Measurements from ENCODE around the gene TIGD6. TPM values are rescaled to one million over a fixed set of nuclear protein-coding genes. Genes with fewer than 3 reads are reported as not detected.

TIGD6 gene
- total RNA-seq, 1 experiment from 2014 or later, result 2.1 TPM

GRCh38 chr5:150015415-150015814 is 15.0 kb upstream of the TIGD6 start:
- peaks cover 91% of the 10 kb centered on the region for H3K36me3 Mint-ChIP-seq
- no peak for TF ChIP-seq PRRX2 (CRISPR knock-in tag; IDR thresholded peaks at IDR 0.05)
- no peak for DNase-seq (ENCODE audit: low spot score)
- no peaks in the 10 kb centered on the region for H3K27me3 Mint-ChIP-seq (ENCODE audit: low read depth)
- H3K4me3 Mint-ChIP-seq, result no peak overlapping the region
- H3K9me3 Mint-ChIP-seq, result peaks cover 16% of the 10 kb centered on the region
- H3K4me1 Mint-ChIP-seq, result peaks cover 4% of the 10 kb centered on the region; the same call in 1 of the 2 replicates
- ChIA-PET CTCF (no interaction called here), POLR2A (no interaction called here)
- H3K27ac Mint-ChIP-seq, result no peak overlapping the region
- ATAC-seq, result no peak

- H3K36me3 Mint-ChIP-seq, result peaks cover 87% of the 10 kb centered on the region
- no peaks in the 10 kb centered on the region for H3K27me3 Mint-ChIP-seq (ENCODE audit: low read depth)
- no peaks in the 10 kb centered on the region for H3K4me1 Mint-ChIP-seq
- DNase-seq (ENCODE audit: low spot score) (no peak), ATAC-seq (no peak)
- H3K27ac Mint-ChIP-seq, result no peak overlapping the region
- H3K9me3 Mint-ChIP-seq, result peaks cover 16% of the 10 kb centered on the region
- H3K4me3 Mint-ChIP-seq, result no peak overlapping the region
- CTCF ChIA-PET, result no interaction called here
- no peak for TF ChIP-seq TCF7 (CRISPR knock-in tag; IDR thresholded peaks at IDR 0.05; ENCODE audit: low read depth)
- TF ChIP-seq ARID4B (CRISPR knock-in tag; IDR thresholded peaks at IDR 0.05; ENCODE audit: borderline replicate concordance), result no peak
- no peak for TF ChIP-seq TEAD1 (CRISPR knock-in tag; IDR thresholded peaks at IDR 0.05)
- no peak for TF ChIP-seq ZNF416 (CRISPR knock-in tag; IDR thresholded peaks at IDR 0.05)
- no peak for TF ChIP-seq STAT6 (CRISPR knock-in tag; conservative IDR thresholded peaks at IDR 0.05; ENCODE audit: low read depth)
- TF ChIP-seq OVOL2 (CRISPR knock-in tag; IDR thresholded peaks at IDR 0.05; ENCODE audit: borderline replicate concordance), result no peak
- TF ChIP-seq CREB1 (CRISPR knock-in tag; IDR thresholded peaks at IDR 0.05), result no peak
- no peak for TF ChIP-seq NFE2L1 (CRISPR knock-in tag; IDR thresholded peaks at IDR 0.05)
- POLR2A ChIA-PET, result no interaction called here
These were observed 14.0 kb upstream of the TIGD6 start for GRCh38 chr5:150014456-150014855.

GRCh38 chr5:150013931-150014330 is 13.5 kb upstream of the TIGD6 start:
- Mint-ChIP-seq H3K27ac (no peak overlapping the region), H3K4me3 (no peak overlapping the region), H3K4me1 (no peaks in the 10 kb centered on the region), H3K36me3 (peaks cover 81% of the 10 kb centered on the region), H3K27me3 (ENCODE audit: low read depth) (no peaks in the 10 kb centered on the region), H3K9me3 (peaks cover 16% of the 10 kb centered on the region)
- DNase-seq (ENCODE audit: low spot score) (no peak), ATAC-seq (no peak)
- CTCF ChIA-PET, result no interaction called here
- POLR2A ChIA-PET, result no interaction called here
- TF ChIP-seq ATF2 (CRISPR knock-in tag; IDR thresholded peaks at IDR 0.05; ENCODE audit: borderline replicate concordance, low read depth), result no peak
- TF ChIP-seq FOXP1 (CRISPR knock-in tag; IDR thresholded peaks at IDR 0.05; ENCODE audit: borderline replicate concordance), result no peak
- TF ChIP-seq ZNF425 (CRISPR knock-in tag; conservative IDR thresholded peaks at IDR 0.05), result no peak
- no peak for TF ChIP-seq CREB1 (CRISPR knock-in tag; IDR thresholded peaks at IDR 0.05)
- TF ChIP-seq ELF4 (CRISPR knock-in tag; IDR thresholded peaks at IDR 0.05; ENCODE audit: low read depth), result no peak
- TF ChIP-seq ZNF423 (CRISPR knock-in tag; IDR thresholded peaks at IDR 0.05), result no peak
- no peak for TF ChIP-seq RORB (CRISPR knock-in tag; IDR thresholded peaks at IDR 0.05)
- TF ChIP-seq HMGXB4 (CRISPR knock-in tag; IDR thresholded peaks at IDR 0.05), result no peak
- TF ChIP-seq FOXK1 (CRISPR knock-in tag; IDR thresholded peaks at IDR 0.05), result no peak
- no peak for TF ChIP-seq USF1 (CRISPR knock-in tag; IDR thresholded peaks at IDR 0.05)
- no peak for TF ChIP-seq NFATC4 (CRISPR knock-in tag; IDR thresholded peaks at IDR 0.05)

All from WTC11 (cell line).